ENCODE results near the gene YEATS2.

YEATS2 gene

DNA sequence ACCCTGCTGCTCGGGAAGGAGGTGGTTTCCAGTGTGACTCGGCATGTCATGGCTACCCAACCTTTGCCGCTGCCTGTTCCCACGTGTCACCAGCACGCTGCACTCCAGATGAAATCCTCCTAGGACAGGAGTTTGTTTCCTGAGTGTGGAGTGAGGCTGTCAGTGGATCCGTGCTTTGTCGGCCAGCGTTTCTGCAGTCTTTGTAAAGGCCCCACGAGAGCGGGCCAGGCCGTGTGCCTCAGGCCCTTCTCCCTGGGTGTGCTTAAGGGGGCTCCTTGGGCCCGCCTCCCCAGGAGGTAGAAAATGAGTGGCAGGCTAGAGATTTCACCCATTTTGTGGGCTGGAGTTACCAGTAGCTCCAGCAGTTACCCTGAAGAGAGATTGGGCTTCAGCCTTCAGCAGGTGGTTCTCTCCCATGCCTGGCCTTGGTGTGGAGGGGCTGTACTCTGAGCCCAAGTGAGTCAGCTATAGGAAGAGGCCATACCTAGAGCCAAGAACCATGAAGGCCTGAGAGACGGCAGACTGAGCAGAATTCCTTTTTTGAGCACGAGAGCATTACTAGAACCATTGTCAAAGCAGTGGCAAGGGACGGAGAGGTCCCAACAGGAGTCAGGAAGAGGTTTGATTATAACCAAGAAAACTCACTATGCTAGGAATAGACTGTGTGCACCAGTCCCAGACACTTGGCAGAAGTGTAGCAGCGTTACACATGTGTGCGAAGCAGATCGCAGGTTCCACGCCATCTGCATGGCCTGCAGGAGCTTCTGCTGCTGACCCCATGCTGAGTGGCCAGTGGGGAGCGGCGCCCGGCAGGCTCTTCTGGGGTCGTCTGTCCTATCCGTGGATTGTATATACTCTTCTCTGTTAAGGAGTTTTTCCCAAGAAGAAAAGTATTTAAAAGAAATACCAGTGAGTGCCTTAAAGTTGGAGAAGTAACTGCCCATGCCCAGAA is 113.3 kb downstream of the YEATS2 start:
- DNase-seq (ENCODE audit: low read depth in 2 of 3, low spot score in 2 of 3): no peak

DNA sequence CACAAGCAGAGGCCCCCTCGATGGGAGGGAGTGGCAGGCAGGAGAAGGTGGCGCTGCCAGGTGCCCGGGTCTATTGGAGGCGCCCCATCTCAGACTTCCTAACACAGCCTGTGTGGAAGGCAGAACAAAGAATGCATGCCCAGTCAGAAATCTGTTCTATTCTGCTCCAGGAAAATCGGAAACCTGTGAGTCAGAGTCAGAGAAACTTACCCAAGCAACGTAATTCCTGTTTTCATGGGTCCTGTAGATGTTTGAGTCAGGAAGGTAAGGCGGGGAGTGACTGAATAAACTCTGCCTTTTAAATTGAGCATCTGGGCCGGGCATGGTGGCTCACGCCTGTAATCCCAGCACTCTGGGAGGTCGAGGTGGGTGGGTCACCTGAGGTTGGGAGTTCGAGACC is 114.0 kb downstream of the YEATS2 start:
- no peak for DNase-seq (ENCODE audit: low read depth in 2 of 3, low spot score in 2 of 3)

DNA sequence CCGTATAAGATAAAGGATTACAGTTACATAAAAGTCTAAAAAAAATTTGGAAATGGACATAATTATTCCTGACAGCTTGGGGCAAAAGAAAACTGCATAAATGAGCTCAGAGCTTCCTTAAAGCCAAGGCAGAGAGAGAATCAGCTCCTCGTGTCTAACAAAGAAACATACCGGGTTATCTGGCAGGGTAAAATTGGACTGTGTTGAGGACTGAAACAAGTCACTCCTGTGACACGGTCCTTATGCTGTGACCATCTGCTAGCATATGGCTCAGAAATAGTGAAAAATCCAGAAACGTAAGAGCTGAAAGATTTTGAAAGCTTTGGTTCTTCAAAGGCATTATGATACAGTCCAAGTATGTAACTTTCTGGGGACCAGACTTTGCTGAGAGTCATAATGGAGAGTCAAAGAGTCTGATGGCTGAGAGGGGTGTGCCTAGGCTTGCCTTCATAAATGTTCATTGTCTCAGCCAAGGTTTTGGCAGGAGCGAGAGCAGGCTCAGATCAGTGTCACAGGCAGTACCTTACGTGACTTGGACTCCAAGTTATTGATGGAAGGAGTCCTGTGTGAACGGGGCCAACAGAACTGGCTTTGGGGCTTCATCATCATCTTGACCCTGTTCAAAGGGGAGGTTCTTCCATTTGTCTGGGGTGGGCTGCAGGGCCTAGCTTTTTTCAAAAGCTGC is 115.3 kb downstream of the YEATS2 start:
- no peak for DNase-seq (ENCODE audit: low read depth in 2 of 3, low spot score in 2 of 3)

DNA sequence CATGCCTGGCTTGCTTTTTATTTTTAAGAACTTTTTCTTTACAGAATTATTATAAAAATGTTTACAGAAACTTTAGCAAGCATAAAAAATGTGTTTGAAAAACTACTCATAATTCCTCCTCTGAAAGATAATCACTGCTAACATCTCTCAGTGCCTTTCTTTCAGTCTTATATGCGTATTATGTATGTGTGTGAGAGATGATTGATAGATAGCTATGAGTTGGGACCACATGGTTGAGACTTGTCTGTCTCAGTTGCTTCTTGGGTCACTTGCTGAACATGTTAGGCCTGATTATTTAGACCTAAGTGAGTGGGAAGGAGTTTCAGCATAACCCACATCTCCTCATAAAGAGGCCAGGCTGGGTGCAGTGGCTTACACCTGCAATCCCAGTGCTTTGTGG is 116.6 kb downstream of the YEATS2 start:
- no peak for DNase-seq (ENCODE audit: low read depth in 2 of 3, low spot score in 2 of 3)

DNA sequence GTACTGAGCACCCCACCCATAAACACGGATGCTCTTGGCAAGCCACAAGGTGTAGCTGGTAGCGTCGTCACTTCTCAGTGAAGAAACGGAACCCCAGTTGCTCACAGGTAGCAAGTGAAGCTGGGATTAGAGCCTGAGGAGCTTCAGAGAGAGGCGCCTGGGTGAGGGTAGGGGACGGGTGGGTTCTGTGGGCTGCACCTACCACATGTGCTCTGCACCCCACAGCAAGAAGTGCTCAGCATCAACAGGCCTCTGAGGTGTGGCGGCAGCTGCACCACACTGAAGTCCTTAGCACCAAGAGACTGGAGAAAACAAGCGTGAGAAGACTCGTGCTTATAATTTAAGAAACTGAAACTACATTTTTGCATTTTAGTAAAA is 118.0 kb downstream of the YEATS2 start:
- no peak for DNase-seq (ENCODE audit: low read depth in 2 of 3, low spot score in 2 of 3)

DNA sequence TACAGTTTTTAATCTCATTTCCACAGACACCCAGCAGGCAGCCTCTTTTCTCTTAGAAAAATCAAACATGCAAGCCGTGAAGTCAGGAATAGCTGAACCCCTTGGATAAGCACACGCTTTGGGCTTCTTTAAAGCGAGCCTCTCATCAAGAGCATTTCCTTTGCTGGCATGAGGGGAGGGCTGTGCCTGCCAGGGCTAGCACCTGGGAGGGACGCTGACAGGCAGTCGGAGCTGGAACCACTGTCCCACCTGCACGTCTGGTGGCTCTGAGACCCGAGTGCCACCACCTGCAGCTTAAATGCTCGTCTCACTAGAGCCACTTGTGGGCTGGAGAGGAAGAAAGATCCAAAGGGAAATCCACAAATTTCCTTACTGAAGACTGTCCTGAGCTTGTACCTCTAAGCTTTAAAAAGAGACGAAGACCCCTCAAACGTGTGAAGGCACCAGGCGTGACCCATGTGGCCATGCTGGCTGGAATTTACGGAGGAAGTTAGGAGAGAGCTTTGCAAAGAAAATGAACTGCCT is 118.4 kb downstream of the YEATS2 start:
- DNase-seq (ENCODE audit: low read depth in 2 of 3, low spot score in 2 of 3): no peak

DNA sequence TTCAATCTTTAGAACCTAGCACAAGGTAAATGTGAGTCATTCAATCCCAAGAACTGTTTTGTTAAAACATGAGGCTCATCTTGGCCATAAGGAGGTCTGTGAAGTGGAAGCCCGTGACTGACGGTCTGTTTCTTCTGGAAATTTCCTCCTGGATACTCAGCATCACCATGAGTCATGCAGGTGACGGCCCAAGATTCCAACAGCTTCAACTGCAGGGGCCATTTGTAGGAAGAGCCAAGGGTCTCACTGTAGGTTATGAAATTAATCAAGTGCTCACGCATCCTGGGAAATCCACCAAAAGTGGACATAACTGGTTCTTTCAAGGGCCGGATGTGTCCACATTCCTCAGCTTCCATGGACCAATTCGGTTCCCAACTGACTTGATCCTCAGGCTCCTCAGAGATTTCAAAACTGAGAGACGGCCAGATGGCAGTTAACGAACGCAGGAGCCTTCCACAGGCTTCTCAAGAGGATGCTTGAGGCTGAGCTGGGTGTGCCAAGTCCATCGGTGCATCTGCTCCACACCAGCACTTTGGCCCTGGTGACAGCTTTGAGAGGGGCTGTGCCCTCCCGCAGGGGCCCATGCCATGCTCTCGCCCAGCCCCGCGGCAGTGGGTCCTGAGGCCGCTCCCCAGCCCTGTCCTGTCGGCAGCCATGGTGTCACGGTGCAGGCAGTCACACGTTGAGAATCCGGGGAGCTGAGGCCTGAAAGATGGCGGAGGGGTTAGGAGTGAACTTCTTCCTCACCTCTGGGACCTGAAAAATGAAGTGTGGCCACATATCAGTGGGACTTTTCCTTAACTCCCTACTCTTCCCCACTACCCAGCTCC is 119.3 kb downstream of the YEATS2 start:
- no peak for DNase-seq (ENCODE audit: low read depth in 2 of 3, low spot score in 2 of 3)

GRCh38 chr3:183817639-183818038 is 120.0 kb downstream of the YEATS2 start:
- DNase-seq (ENCODE audit: low read depth in 2 of 3, low spot score in 2 of 3): no peak

DNA sequence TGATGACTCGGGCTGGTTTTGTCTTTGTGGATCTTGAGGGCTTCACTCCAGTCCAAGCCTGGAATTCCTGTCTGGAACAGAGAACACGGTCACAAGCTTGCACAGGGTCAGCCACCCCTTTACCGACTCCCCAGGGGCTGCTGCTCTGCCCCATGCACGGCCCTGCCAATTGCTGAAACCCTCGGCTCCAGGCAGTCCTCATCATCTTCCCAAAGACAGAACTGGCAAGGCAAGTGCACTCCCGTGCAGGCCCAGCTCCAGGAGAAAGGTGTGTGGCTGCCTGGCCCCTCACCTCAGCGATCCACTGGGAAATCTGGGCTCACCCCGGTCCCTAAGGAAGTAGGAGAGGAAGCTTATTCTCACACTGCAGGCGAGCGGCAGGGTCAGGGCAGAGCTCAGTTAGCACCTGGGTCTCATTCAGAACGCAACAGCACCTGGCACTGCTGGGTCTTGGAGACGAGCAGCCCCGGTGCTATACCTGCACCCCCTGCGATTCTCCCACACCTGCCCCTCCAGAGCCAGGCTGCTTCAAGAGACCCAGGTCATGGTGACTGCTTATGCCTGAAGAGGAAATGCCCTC is 120.5 kb downstream of the YEATS2 start:
- DNase-seq (ENCODE audit: low read depth in 2 of 3, low spot score in 2 of 3): no peak

GRCh38 chr3:183818706-183819624 is 121.4 kb downstream of the YEATS2 start:
- no peak for DNase-seq (ENCODE audit: low read depth in 2 of 3, low spot score in 2 of 3)

DNA sequence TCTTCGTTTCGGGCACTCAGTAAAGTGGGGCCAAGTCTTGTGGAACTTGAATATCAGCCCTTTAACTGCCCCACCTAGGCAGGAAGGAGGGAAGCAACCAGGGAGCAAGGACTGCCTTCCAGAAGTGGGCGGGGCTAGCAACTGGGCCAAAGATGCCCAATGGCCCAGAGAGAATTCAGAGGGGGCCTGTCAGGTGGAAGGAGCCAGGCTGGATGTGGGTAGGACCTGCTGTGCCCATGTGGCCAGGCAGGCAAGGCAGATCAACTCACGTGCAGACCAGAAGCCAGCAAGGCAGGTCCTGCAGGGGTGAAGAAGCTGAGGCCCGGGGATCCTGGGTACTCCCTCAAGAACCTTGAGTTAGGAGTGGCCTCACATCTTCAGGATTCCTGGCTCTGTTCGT is 122.2 kb downstream of the YEATS2 start:
- no peak for DNase-seq (ENCODE audit: low read depth in 2 of 3, low spot score in 2 of 3)

DNA sequence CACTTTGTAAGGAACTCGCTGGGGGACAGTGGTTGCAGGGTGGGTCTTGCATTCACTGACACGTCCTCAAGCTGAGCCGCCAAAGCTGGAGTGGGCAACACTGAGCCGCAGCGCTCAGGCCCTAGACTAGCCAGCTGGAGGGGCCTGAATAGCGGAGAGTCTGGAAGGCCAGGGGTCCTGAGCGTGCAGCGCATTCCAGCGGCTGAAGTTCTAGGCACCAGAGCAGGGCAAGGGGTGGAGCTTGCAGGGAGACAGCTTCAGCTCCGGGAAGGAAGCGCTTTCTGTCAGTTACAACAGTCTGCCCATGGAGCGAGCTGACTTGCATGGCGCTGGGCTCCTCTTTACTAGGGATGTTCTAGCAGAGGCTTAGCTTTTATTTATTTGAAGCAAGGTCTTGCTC is 125.0 kb downstream of the YEATS2 start:
- DNase-seq (ENCODE audit: low read depth in 2 of 3, low spot score in 2 of 3): no peak

DNA sequence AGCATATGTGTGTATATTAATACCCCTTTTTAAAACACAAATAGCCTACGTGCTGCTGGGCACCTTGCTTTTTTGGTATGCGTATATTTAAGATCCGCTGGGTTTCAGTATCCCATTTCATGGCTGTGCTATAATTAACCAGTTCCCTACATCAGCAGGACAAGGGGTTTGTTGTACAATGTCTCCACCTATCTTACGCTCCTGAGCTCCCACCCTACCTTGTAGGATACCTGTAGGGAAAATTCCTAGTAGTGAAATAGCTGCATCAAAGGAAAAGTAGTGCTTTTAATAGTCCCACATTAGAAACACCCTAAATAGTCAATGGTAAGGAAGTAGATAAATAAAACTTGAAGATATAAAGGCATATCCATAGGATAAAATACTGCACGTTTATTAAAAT is 126.4 kb downstream of the YEATS2 start:
- no peak for DNase-seq (ENCODE audit: low read depth in 2 of 3, low spot score in 2 of 3)

DNA sequence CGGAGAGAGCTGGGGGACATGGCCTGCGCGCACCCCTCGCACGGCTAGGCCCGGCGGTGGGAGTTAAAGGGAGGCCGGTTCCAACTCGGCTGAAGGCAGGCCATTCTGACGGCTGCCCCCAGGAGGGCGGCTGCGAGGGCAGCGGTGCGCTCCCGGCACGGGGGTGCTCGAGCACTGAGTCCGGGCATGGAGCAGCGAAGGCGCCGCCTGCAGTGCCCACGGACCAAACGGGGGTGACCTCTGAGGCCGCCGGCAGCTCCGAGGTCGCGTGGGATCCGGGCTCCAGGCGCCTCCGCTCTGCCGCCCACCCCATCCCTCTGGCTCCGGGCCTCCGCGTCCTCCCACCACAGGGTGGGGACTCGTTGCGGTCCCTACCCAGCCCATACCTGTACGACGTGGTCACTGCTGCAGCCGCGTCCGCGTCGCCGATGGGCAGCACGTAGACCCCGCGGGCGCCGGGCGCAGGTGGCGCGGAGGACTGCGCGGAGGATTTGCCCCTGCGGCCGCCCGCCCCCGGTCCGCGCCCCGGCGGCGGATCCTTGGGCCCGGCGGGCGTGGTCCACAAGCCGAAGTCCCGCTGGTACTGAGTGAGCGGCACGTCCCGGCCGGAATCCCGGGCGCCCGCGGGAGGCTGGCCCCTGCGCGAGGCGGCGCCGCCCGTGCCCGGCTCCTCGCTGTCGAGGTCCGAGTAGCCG is 127.3 kb downstream of the YEATS2 start:
- DNase-seq (ENCODE audit: low read depth in 2 of 3, low spot score in 2 of 3): no peak

DNA sequence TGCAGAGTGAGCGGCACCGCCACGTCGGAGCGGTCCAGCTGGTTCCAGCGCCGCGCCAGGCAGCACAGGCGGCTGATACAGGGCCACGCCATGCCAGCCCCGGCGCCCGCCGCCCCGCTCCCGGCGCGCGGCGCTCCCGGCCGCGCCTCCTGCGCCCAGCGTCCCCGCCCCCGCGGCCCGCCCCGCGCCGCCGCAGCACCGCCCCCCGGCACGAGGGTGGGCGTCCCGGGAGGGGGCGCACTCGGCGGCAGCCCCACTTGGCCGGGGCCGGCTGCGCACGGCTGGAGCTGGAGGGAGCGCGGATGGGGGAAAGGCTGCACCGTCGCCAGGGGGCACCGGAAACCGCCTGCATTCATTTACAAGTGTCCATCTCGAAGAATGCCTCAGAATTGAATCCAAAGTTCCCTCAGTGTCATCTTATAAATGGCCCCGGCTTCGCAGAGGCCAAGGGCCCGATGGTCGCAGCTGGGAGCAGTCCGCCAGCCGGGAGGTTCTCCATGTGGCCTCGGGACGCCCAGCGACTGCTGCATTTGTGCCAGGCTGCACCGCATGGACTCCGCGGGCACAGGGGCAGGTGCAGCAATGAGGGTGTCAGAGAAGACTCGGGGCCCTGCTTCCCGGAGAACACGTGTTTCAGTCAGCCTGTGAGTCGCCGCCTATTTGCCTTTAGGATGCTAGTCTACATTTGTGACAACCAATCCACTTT is 128.0 kb downstream of the YEATS2 start, which contains the start of gene MAP6D1:
TSS of gene MAP6D1 (minus strand) at position 122 of the 706 bp plus-strand sequence. CDS start at position 92, 30 bp downstream.
- DNase-seq (ENCODE audit: low read depth in 2 of 3, low spot score in 2 of 3): peak in 2 of 3 experiments; percentile 32 to 34

DNA sequence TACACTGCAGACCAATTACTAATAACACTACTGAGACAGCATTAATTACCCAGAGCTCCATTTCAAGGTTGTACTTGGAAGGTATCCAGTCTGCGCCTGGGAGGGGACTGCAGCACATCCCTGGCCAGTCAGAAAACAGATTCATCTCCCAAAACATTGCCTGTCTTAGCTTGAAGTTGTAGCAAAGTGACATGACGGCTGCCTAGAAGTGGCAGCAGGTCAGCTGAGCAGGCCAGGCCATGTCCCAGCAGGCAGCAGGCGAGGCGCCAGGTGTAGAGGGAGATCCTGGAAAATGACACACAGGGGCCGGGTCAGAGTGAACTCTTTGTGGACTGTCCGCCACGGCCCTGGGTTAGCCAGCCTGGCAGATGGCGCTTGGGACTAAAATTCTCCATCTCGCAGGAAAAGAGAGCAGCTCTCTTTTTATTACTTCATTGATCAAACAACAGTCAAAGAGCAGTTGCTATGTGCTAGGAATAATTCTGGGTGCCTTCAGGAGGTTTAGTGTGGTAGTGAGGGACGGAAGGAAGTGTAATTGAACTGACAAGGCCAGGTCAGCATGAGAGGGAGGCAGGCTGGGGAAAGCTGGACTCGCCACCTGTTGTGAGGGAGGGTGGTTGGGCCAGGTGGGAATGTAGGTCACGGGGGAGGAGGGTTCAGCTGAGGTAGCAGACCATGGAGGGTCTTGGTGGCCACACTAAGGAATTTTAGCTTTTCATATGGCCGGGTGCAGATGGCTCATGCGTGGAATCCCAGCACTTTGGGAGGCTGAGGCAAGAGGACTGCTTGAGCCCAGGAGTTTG is 129.1 kb downstream of the YEATS2 start:
- DNase-seq (ENCODE audit: low read depth in 2 of 3, low spot score in 2 of 3): no peak

DNA sequence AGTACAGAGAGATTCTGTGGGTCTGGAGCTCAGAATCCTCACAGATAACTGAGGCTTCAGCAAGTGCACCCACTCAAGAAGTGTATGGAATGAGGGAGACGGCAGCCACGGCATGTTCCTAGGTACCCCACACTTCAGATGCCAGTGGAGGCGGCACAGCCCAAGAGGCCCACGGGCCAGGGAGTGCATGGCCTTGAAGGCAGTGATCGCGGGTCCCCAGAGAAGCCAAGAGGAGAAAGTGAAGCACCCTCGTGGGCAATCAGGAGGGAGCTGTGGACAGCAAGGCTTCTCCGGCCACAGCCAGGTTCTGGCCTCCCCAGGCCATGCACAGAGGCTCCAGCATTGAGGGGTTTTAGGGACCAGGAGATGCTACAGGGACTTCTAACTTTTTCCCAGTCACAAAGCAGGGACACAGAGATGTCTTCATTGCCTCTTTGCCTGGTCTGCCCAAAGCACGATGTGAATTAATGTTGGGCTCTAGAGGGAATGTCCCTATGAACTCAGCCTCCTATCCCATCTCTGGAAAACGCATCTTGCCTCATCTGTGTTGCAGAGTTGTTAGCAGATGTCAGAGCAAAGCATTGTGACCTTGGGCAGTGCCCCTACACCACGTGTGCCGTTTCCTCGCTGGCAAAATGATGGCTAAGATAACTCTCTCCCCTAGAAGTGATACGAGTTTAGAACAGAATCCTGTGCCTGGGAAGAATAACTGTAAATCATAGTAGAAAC is 130.4 kb downstream of the YEATS2 start:
- no peak for DNase-seq (ENCODE audit: low read depth in 2 of 3, low spot score in 2 of 3)
